ENCODE measurements around the gene NEK9. TPM values are rescaled to one million over a fixed set of nuclear protein-coding genes. Genes with fewer than 3 reads are reported as not detected.
A peak's percentile ranks its signal among the peaks of the same experiment; 100 is the strongest.

Gene NEK9
- total and polyA plus RNA-seq, 2 donors (not counting 3 experiments of a cell fraction or from before 2014, with no cell fraction given): 22.1 to 65.1 TPM

- H3K4me2 ChIP-seq (ENCODE audit: insufficient read depth, low read length): peak overlapping the region; percentile 71
- intact Hi-C loops (cut with micrococcal nuclease) (loop anchor here (1.0 kb wide), 1 partner anchor 135 kb away; no protein-coding TSS in a partner anchor), dilution Hi-C loops (cut with MboI; ENCODE audit: extremely low pct_ligation_motif_present, low sequenced_read_pairs) (no loop called here)
- H3K27me3 ChIP-seq (ENCODE audit: control insufficient read depth in 2 of 2, insufficient read depth in 2 of 2, low read length in 2 of 2): no peaks in the 10 kb centered on the region
- peaks cover 17% of the 10 kb centered on the region for H3K79me2 ChIP-seq (ENCODE audit: control insufficient read depth, insufficient read depth, low read length)
- peaks cover 51% of the 10 kb centered on the region for H3K4me1 ChIP-seq (ENCODE audit: control insufficient read depth, extremely low read depth, insufficient read depth, low read length)
- no peaks in the 10 kb centered on the region for H4K20me1 ChIP-seq (replicated peaks; ENCODE audit: control insufficient read depth, extremely low read depth, insufficient read depth, low read length)
- H3K9ac ChIP-seq (replicated peaks; ENCODE audit: extremely low read depth, insufficient read depth, low read length): peak overlapping the region; percentile 75
- peak; percentile 94 for FAIRE-seq
- BruUV-seq (replicated peaks): no TSS peak
- TF ChIP-seq POLR2AphosphoS5 (IDR thresholded peaks at IDR 0.05; ENCODE audit: insufficient read depth, low read depth, low read length) (peak; percentile 87), MAX (IDR thresholded peaks at IDR 0.05; ENCODE audit: insufficient read depth, insufficient read length) (no peak), GATA2 (IDR thresholded peaks at IDR 0.05; ENCODE audit: insufficient read depth, insufficient read length, low read depth, low read length) (peak; percentile 61), JUN (IDR thresholded peaks at IDR 0.05; ENCODE audit: borderline replicate concordance, insufficient read depth, insufficient read length, low read depth) (peak; percentile 94), FOS (IDR thresholded peaks at IDR 0.05; ENCODE audit: borderline replicate concordance, insufficient read depth, low read length) (peak; percentile 95), POLR2A (IDR thresholded peaks at IDR 0.05; ENCODE audit: low read depth, low read length) (peak; percentile 55)
- H2AFZ ChIP-seq (ENCODE audit: low read depth, low read length): no peak overlapping the region
- POLR2A ChIA-PET: interaction anchor here (0.7 kb wide), 1 partner anchor 585 kb away, joined by 3 read pairs; no protein-coding TSS in a partner anchor
- CTCF ChIA-PET: interaction anchor here (1.0 to 1.5 kb wide), 5 partner anchors 36 to 218 kb away, joined by 4 to 6 read pairs (median 5); no protein-coding TSS in a partner anchor
- no peaks in the 10 kb centered on the region for H3K9me1 ChIP-seq (replicated peaks; ENCODE audit: control insufficient read depth, extremely low read depth, insufficient read depth, low read length)
- H3K4me3 ChIP-seq (replicated peaks in 1 of 3; ENCODE audit: insufficient read depth in 1 of 3, low read depth in 1 of 3, low read length in 3 of 3): peak overlapping the region in 1 of 3 experiments; percentile 37
- H3K36me3 ChIP-seq (ENCODE audit: control insufficient read depth in 2 of 2, extremely low read depth in 1 of 2, insufficient read depth in 2 of 2, low read length in 2 of 2): peaks cover 0 to 4% of the 10 kb centered on the region in 2 experiments
- peak; percentile 90 for DNase-seq (ENCODE audit: low read depth, low spot score)
- H3K27ac ChIP-seq (ENCODE audit: insufficient read depth, low read depth, low read length): peak overlapping the region; percentile 95
- no peaks in the 10 kb centered on the region for H3K9me3 ChIP-seq (replicated peaks; ENCODE audit: control insufficient read depth, insufficient read depth, low read length)
These were observed 2.9 kb downstream of the NEK9 start for GRCh38 chr14:75123991-75124390.

GRCh38 chr14:75121552-75121951, 5.3 kb downstream of the NEK9 start:
- Histone ChIP-seq H3K36me3 (ENCODE audit: control insufficient read depth in 2 of 2, extremely low read depth in 1 of 2, insufficient read depth in 2 of 2, low read length in 2 of 2) (peaks cover 2 to 4% of the 10 kb centered on the region in 2 experiments), H3K27ac (ENCODE audit: insufficient read depth, low read depth, low read length) (no peak overlapping the region), H2AFZ (ENCODE audit: low read depth, low read length) (no peak overlapping the region), H3K9me1 (replicated peaks; ENCODE audit: control insufficient read depth, extremely low read depth, insufficient read depth, low read length) (no peaks in the 10 kb centered on the region), H3K4me1 (ENCODE audit: control insufficient read depth, extremely low read depth, insufficient read depth, low read length) (peaks cover 36% of the 10 kb centered on the region), H3K9ac (replicated peaks; ENCODE audit: extremely low read depth, insufficient read depth, low read length) (no peak overlapping the region), H3K79me2 (ENCODE audit: control insufficient read depth, insufficient read depth, low read length) (peaks cover 17% of the 10 kb centered on the region), H3K9me3 (replicated peaks; ENCODE audit: control insufficient read depth, insufficient read depth, low read length) (no peaks in the 10 kb centered on the region), H3K4me2 (ENCODE audit: insufficient read depth, low read length) (no peak overlapping the region), H3K27me3 (ENCODE audit: control insufficient read depth in 2 of 2, insufficient read depth in 2 of 2, low read length in 2 of 2) (no peaks in the 10 kb centered on the region), H4K20me1 (replicated peaks; ENCODE audit: control insufficient read depth, extremely low read depth, insufficient read depth, low read length) (no peaks in the 10 kb centered on the region), H3K4me3 (replicated peaks in 1 of 3; ENCODE audit: insufficient read depth in 1 of 3, low read depth in 1 of 3, low read length in 3 of 3) (no peak overlapping the region)
- ChIA-PET CTCF (no interaction called here), POLR2A (no interaction called here)
- DNase-seq (ENCODE audit: low read depth, low spot score): no peak
- dilution Hi-C loops (cut with MboI; ENCODE audit: extremely low pct_ligation_motif_present, low sequenced_read_pairs): no loop called here
- intact Hi-C loops (cut with micrococcal nuclease): no loop called here
- no TSS peak for BruUV-seq (replicated peaks)
- no peak for FAIRE-seq
- no peak for TF ChIP-seq FOS (IDR thresholded peaks at IDR 0.05; ENCODE audit: borderline replicate concordance, insufficient read depth, low read length)
- no peak for TF ChIP-seq MAX (IDR thresholded peaks at IDR 0.05; ENCODE audit: insufficient read depth, insufficient read length)
- TF ChIP-seq POLR2AphosphoS5 (IDR thresholded peaks at IDR 0.05; ENCODE audit: insufficient read depth, low read depth, low read length): no peak
- no peak for TF ChIP-seq POLR2A (IDR thresholded peaks at IDR 0.05; ENCODE audit: low read depth, low read length)
- TF ChIP-seq EZH2 (IDR thresholded peaks at IDR 0.05; ENCODE audit: borderline replicate concordance, low read depth, low read length, severe bottlenecking): no peak
- no peak for TF ChIP-seq MYC (IDR thresholded peaks at IDR 0.05; ENCODE audit: low read depth, low read length)
- TF ChIP-seq GATA2 (IDR thresholded peaks at IDR 0.05; ENCODE audit: insufficient read depth, insufficient read length, low read depth, low read length): no peak
- TF ChIP-seq, protein P1, sequence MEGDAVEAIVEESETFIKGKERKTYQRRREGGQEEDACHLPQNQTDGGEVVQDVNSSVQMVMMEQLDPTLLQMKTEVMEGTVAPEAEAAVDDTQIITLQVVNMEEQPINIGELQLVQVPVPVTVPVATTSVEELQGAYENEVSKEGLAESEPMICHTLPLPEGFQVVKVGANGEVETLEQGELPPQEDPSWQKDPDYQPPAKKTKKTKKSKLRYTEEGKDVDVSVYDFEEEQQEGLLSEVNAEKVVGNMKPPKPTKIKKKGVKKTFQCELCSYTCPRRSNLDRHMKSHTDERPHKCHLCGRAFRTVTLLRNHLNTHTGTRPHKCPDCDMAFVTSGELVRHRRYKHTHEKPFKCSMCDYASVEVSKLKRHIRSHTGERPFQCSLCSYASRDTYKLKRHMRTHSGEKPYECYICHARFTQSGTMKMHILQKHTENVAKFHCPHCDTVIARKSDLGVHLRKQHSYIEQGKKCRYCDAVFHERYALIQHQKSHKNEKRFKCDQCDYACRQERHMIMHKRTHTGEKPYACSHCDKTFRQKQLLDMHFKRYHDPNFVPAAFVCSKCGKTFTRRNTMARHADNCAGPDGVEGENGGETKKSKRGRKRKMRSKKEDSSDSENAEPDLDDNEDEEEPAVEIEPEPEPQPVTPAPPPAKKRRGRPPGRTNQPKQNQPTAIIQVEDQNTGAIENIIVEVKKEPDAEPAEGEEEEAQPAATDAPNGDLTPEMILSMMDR (IDR thresholded peaks at IDR 0.05; ENCODE audit: extremely low read depth in 1 of 2, insufficient read depth in 1 of 2, low read depth in 1 of 2, low read length in 2 of 2): no peak
- TF ChIP-seq JUN (IDR thresholded peaks at IDR 0.05; ENCODE audit: borderline replicate concordance, insufficient read depth, insufficient read length, low read depth): no peak
